ENCODE data around the gene PNMA8A.

DNA sequence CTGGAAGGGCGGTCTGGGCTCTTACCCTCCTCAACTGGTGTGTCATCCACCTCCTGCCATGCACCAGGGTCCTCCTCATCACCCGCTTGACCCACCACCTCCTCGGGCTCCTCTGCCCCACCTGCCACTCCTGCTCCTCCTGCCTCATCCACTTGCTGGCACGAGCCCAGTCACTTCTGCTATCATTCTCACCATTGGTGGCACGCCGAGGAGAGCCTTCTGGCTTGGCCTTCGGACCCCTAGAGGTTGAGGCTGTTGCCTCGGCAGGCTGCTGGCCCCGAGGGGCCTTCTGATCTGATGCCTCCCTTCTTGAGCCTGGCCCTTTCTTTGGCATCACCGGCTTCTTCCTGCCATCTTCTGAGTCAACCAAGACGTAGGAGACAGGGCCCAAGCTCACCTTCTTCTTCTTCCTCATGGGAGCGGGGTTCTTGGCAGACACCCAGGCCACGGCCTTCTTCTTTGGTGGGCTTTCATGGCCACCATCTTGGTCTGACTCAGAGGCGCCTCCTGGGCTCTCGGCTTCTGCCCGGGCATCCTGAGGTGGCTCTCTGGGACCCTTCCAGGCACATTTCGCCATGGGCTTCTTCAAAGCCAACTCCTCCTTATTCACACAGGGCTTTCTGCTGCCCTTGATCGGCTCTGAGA lies 1.7 kb downstream of the PNMA8A start:
- TF ChIP-seq CTCF (IDR thresholded peaks at IDR 0.05) (no peak), POLR2A (IDR thresholded peaks at IDR 0.05) (no peak)

Data from right lobe of liver (tissue), 4 donors.